A549 (cell line): ENCODE data around the gene CCDC78. TPM values are rescaled to one million over a fixed set of nuclear protein-coding genes. Genes with fewer than 3 reads are reported as not detected.

Experiments
- ATAC-seq, 2 experiments: fragments of 200-7000 bp in 1 of 2; fragments of >200 bp in 1 of 2; cut with Nextera tagmentation in 1 of 2; cut with Tn5 transposase in 1 of 2; 3 replicates each; pipeline versions ENCODE4 v1.8.0 to v1.9.1; 2018 to 2020; ENCODE audit warnings: mild to moderate bottlenecking in 1 of 2, moderate library complexity in 1 of 2
- CTCF ChIA-PET: fragments of 300-600 bp; sonication (Branson Sonifier 250); formaldehyde crosslinking; extraction: SDS; loops from one replicate; lab custom pipeline; 2021; ENCODE audit warnings: antibody characterized with exemption, inconsistent platforms; lab: Yijun Ruan, JAX
- POLR2A ChIA-PET: fragments of 350-600 bp; formaldehyde crosslinking; extraction: SDS; loops from one replicate; lab custom pipeline; 2021; ENCODE audit warnings: antibody characterized with exemption, inconsistent platforms; lab: Yijun Ruan, JAX
- DNase-seq, 2 experiments: peaks; one replicate each; pipeline versions ENCODE4 v3.0.0 to v3.0.0-alpha.2; 2011 to 2016; ENCODE audit warnings: low read depth in 1 of 2, low spot score in 1 of 2
- FAIRE-seq: peaks from 2 replicates; lab custom pipeline; 2011; peaks lifted over from hg19 to GRCh38; lab: Jason Lieb, UNC
- H3K27ac ChIP-seq, 2 experiments: fragments of >200 bp; sonication (Bioruptor Twin); formaldehyde crosslinking; 3 replicates each; pipeline ENCODE4 v1.5.1; 2016 to 2017
- H3K4me1 ChIP-seq: fragments of >200 bp; sonication (Bioruptor Twin); formaldehyde crosslinking; 3 replicates; pipeline ENCODE4 v1.6.1; 2016
- H3K4me2 ChIP-seq: fragments of >200 bp; sonication (Bioruptor Twin); formaldehyde crosslinking; 3 replicates; pipeline ENCODE4 v1.6.1; 2016
- H3K4me3 ChIP-seq: fragments of >200 bp; sonication (Bioruptor Twin); formaldehyde crosslinking; 3 replicates; pipeline ENCODE4 v1.5.1; 2016
- H3K9me3 ChIP-seq: fragments of >200 bp; sonication (Bioruptor Twin); formaldehyde crosslinking; 3 replicates; pipeline ENCODE4 v1.6.1; 2016
- CBX8 ChIP-seq: fragments of 200-600 bp; sonication (generic); IDR thresholded peaks from 2 replicates; pipeline ENCODE4 v1.6.1; 2016
- CHD2 ChIP-seq: fragments of 150-350 bp; IDR thresholded peaks from 2 replicates; pipeline ENCODE4 v1.6.1; 2014; ENCODE audit warnings: low read length; ENCODE audit not compliant: partially characterized antibody
- CHD4 ChIP-seq: fragments of 200-600 bp; sonication (generic); IDR thresholded peaks from 2 replicates; pipeline ENCODE4 v1.6.1; 2016; ENCODE audit warnings: antibody characterized with exemption, mild to moderate bottlenecking, borderline replicate concordance
- FOSL2 ChIP-seq, 2 experiments: fragments of 450-650 bp in 1 of 2; fragments of >200 bp in 1 of 2; sonication (Bioruptor Twin) in 1 of 2; formaldehyde crosslinking; IDR thresholded peaks; 2 replicates each; pipeline versions ENCODE4 v1.5.0 to v1.6.1; 2016 to 2020; ENCODE audit warnings: mild to moderate bottlenecking in 1 of 2, moderate library complexity in 1 of 2
- GATA3 ChIP-seq: IDR thresholded peaks from 2 replicates; pipeline ENCODE4 v1.6.1; 2012; ENCODE audit warnings: borderline replicate concordance
- HOXB13 ChIP-seq: fragments of 250-450 bp; sonication (Bioruptor Pico); IDR thresholded peaks from 2 replicates; pipeline ENCODE4 v1.5.0; 2020; ENCODE audit warnings: low read depth, mild to moderate bottlenecking, moderate library complexity
- JUN ChIP-seq, 2 experiments: fragments of >200 bp; sonication (Bioruptor Twin); formaldehyde crosslinking; IDR thresholded peaks; 2 replicates in 1 of 2; 3 replicates in 1 of 2; pipeline ENCODE4 v1.6.1; 2016 to 2017
- JUNB ChIP-seq: fragments of >200 bp; sonication (Bioruptor Twin); formaldehyde crosslinking; IDR thresholded peaks from 2 replicates; pipeline ENCODE4 v1.6.1; 2016
- KDM1A ChIP-seq: fragments of 200-600 bp; sonication (generic); IDR thresholded peaks from 2 replicates; pipeline ENCODE4 v1.6.1; 2016; ENCODE audit warnings: low read depth, mild to moderate bottlenecking
- KDM5A ChIP-seq: fragments of 200-600 bp; sonication (generic); IDR thresholded peaks from 2 replicates; pipeline ENCODE4 v1.6.1; 2016; ENCODE audit warnings: antibody characterized with exemption, mild to moderate bottlenecking
- MYC ChIP-seq: IDR thresholded peaks from 2 replicates; pipeline ENCODE4 v1.6.1; 2012; ENCODE audit warnings: mild to moderate bottlenecking, inconsistent platforms, low read length, improper control_type of control experiment, borderline replicate concordance
- POLR2AphosphoS2 ChIP-seq: conservative IDR thresholded peaks from 2 replicates; pipeline ENCODE4 v1.6.1; 2012; ENCODE audit warnings: low read length, improper control_type of control experiment, inconsistent platforms
- RAD21 ChIP-seq, 2 experiments: fragments of >200 bp in 1 of 2; sonication (Bioruptor Twin) in 1 of 2; formaldehyde crosslinking in 1 of 2; IDR thresholded peaks in 1 of 2; conservative IDR thresholded peaks in 1 of 2; 2 replicates in 1 of 2; 3 replicates in 1 of 2; pipeline ENCODE4 v1.6.1; 2012 to 2018; ENCODE audit warnings: inconsistent platforms in 1 of 2
- RFX5 ChIP-seq: fragments of 450-650 bp; IDR thresholded peaks from 2 replicates; pipeline ENCODE4 v1.7.1; 2014; ENCODE audit warnings: antibody characterized with exemption, mild to moderate bottlenecking, moderate library complexity
- ZFP36 ChIP-seq: fragments of 450-650 bp; IDR thresholded peaks from 2 replicates; pipeline ENCODE4 v1.6.1; 2014; ENCODE audit warnings: borderline replicate concordance; ENCODE audit not compliant: partially characterized antibody
- WGBS: methylation state at CpG from one replicate; pipeline ENCODE4 v1.1.6; 2017; ENCODE audit errors: missing lambda C conversion rate; 5-methylcytosine and 5-hydroxymethylcytosine counted together
- polyA plus RNA-seq, 4 experiments: library from polyadenylated mRNA; depleted of rRNA in 3 of 4; stranded (reverse); fragments of >200 nt; fragmentation: RNase III in 1 of 4; extraction: RNeasy Plus Mini Kit Qiagen cat#74134 plus additional on column Dnase treatment in 1 of 4; gene quantifications; 2 replicates in 3 of 4; 3 replicates in 1 of 4; pipeline ENCODE4 v1.2.3, GENCODE V29; 2011 to 2017
- TF ChIP-seq, protein P1 (sequence below): fragments of 200-600 bp; sonication (generic); IDR thresholded peaks from 2 replicates; pipeline ENCODE4 v1.6.1; 2016; ENCODE audit warnings: antibody characterized with exemption, mild to moderate bottlenecking, moderate library complexity
- TF ChIP-seq, protein P2 (sequence below): fragments of 250-450 bp; sonication (Bioruptor Pico); IDR thresholded peaks from 2 replicates; pipeline ENCODE4 v1.5.0; 2020; ENCODE audit warnings: low read depth, mild to moderate bottlenecking, moderate library complexity
- TF ChIP-seq, protein P3 (sequence below): fragments of >200 bp; sonication (Bioruptor Twin); formaldehyde crosslinking; IDR thresholded peaks from 3 replicates; pipeline ENCODE4 v1.5.1; 2016
- TF ChIP-seq, protein P4 (sequence below): IDR thresholded peaks from 2 replicates; pipeline ENCODE4 v1.6.1; 2012

CCDC78 gene
- polyA plus RNA-seq, 2 of the 4 experiments (the other 2 are of a cell fraction) = 1.1 to 4.7 TPM

DNA sequence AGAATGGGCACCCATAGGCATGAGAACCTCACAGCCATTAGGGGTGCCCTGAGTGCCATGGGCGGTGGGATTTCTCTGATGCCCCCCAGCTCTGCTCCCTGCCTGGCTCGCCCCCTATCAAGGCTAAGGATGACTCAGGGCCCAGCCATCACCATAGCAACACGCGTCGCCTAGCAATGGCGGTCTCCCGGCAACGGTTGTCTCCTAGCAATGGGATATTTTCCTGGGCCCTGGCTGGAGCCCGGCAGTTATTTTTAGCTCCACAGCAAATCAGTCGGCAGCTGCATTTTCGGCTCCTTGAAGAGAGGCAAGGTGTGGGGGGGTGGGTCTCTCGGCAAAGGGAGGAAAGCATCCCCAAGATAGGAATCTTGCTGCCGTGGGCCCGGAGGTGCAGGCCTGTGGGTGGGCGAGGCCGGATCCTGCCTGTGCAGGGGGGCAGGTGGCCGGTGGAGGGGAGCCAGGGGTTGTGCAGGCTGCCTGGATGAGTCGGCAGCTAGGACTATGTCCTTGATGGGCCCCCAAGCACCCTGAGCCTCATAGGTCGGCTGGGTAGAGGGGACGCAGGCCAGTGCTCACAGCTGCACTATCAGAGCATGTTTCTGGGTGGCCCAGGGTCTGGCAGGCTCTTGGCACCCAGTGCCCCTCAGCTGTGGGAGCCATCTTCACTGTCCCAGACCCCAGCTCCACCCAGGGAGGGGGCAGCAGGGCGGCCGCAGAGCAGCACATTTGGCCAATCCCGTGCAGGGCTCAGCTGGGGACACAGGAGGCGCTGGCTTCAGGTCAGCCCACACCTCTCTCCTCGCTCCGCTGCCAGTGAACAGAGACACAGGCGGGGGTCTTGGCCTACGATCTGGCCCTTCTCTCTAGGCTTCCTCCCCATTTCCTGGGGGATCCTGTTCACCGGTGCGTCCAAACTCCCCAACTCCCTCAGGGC, 16.4 kb downstream of the CCDC78 start:
- POLR2A ChIA-PET = interaction anchor here (0.6 to 1.5 kb wide), 4 partner anchors 10 to 1312 kb away, joined by 3 to 7 read pairs (median 4); partner anchors contain the start of gene WDR24
- ATAC-seq (peak; percentile 2 to 7; a peak in 4 of 6 replicates), FAIRE-seq (no peak), DNase-seq (peak in 1 of 2 experiments; percentile 83)
- peak; percentile 78 for TF ChIP-seq RFX5
- TF ChIP-seq FOSL2 (IDR thresholded peaks at IDR 0.05) = no peak
- peak; percentile 69 for TF ChIP-seq FOSL2 (CRISPR knock-in tag; IDR thresholded peaks at IDR 0.05)
- no peak for TF ChIP-seq KDM1A
- H3K4me3 ChIP-seq = no peak overlapping the region
- peak overlapping the region; percentile 40; the same call in 2 of the 3 replicates for H3K4me2 ChIP-seq
- peak overlapping the region; percentile 25 to 99; a peak in 5 of 6 replicates for H3K27ac ChIP-seq
- CTCF ChIA-PET = interaction anchor here (0.8 to 25.1 kb wide), 13 partner anchors 8 to 391 kb away, joined by 3 to 656 read pairs (median 8); partner anchors contain the start of genes ANTKMT, CCDC78, CHTF18 and CIAO3
- 45% methylated on average over 26 of the region's 30 CpGs for WGBS
- peaks cover 71% of the 10 kb centered on the region for H3K4me1 ChIP-seq
- no peaks in the 10 kb centered on the region for H3K9me3 ChIP-seq

DNA sequence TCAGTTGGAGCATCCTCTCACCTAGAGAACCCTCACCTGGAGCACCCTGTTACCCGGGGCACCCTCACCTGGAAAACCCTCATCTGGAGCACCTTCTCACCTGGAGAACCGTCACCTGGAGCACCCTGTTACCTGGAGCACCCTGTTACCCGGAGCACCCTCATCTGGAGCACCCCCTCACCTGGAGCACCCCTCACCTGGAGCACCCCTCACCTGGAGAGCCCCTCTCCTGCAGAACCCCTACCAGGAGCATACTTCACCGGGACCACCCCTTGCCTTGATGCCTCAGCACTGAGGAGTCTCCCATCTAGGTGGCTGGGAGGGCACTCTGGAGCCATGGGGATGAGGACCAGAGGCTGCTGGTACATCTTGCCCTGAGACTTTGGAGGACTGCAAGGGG, 17.3 kb downstream of the CCDC78 start:
- POLR2A ChIA-PET = interaction anchor here (1.5 to 2.0 kb wide), 2 partner anchors 11 to 13 kb away, joined by 5 to 7 read pairs; no protein-coding TSS in a partner anchor
- Histone ChIP-seq H3K9me3 (no peaks in the 10 kb centered on the region), H3K4me2 (no peak overlapping the region), H3K27ac (no peak overlapping the region)
- no peak for DNase-seq
- 57% methylated on average over 3 of the region's 4 CpGs for WGBS
- TF ChIP-seq, protein P1, sequence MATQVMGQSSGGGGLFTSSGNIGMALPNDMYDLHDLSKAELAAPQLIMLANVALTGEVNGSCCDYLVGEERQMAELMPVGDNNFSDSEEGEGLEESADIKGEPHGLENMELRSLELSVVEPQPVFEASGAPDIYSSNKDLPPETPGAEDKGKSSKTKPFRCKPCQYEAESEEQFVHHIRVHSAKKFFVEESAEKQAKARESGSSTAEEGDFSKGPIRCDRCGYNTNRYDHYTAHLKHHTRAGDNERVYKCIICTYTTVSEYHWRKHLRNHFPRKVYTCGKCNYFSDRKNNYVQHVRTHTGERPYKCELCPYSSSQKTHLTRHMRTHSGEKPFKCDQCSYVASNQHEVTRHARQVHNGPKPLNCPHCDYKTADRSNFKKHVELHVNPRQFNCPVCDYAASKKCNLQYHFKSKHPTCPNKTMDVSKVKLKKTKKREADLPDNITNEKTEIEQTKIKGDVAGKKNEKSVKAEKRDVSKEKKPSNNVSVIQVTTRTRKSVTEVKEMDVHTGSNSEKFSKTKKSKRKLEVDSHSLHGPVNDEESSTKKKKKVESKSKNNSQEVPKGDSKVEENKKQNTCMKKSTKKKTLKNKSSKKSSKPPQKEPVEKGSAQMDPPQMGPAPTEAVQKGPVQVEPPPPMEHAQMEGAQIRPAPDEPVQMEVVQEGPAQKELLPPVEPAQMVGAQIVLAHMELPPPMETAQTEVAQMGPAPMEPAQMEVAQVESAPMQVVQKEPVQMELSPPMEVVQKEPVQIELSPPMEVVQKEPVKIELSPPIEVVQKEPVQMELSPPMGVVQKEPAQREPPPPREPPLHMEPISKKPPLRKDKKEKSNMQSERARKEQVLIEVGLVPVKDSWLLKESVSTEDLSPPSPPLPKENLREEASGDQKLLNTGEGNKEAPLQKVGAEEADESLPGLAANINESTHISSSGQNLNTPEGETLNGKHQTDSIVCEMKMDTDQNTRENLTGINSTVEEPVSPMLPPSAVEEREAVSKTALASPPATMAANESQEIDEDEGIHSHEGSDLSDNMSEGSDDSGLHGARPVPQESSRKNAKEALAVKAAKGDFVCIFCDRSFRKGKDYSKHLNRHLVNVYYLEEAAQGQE = no peak
- TF ChIP-seq POLR2AphosphoS2 (no peak), ZFP36 (no peak), CBX8 (no peak), HOXB13 (no peak), JUNB (no peak)
- TF ChIP-seq, all 56 proteins: peak for 0
- peaks cover 65% of the 10 kb centered on the region for H3K4me1 ChIP-seq
- no peak for FAIRE-seq
- CTCF ChIA-PET = interaction anchor here (0.9 to 25.1 kb wide), 6 partner anchors 11 to 347 kb away, joined by 3 to 656 read pairs (median 8); partner anchors contain the start of genes ANTKMT, CCDC78, CHTF18 and CIAO3
- no peak overlapping the region for H3K4me3 ChIP-seq
- ATAC-seq = no peak

DNA sequence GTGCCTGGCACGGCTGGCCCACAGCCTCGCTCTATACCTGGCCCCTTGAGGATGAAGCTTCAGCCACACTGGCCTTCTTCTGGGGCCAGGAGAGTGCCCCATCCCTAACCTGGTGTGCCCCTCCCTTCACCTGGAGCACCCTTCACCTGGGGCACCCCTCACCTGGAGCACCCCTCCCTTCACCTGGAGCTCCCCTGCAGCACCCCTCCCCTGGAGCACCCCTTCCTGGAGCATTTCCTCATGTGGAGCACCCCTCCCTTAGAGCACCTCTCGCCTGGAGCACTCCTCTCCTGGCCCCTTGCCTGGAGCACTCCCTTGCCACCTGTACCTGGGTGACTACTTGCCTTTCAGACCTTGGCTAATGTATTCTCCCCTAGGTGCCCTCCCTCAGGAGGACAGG, 18.2 kb downstream of the CCDC78 start:
- H3K27ac ChIP-seq = no peak overlapping the region; a peak in 1 of 6 replicates
- DNase-seq (no peak), ATAC-seq (no peak), FAIRE-seq (no peak)
- 48% methylated on average over 3 of the region's 3 CpGs for WGBS
- ChIA-PET POLR2A (interaction anchor here (2.0 kb wide), 1 partner anchor 12 kb away, joined by 5 read pairs; no protein-coding TSS in a partner anchor), CTCF (interaction anchor here (0.8 to 25.1 kb wide), 6 partner anchors 8 to 78 kb away, joined by 3 to 656 read pairs (median 10); partner anchors contain the start of genes ANTKMT, CCDC78, CHTF18 and CIAO3)
- H3K4me1 ChIP-seq = peaks cover 56% of the 10 kb centered on the region
- H3K9me3 ChIP-seq = no peaks in the 10 kb centered on the region
- no peak overlapping the region for H3K4me3 ChIP-seq
- TF ChIP-seq, protein P2, sequence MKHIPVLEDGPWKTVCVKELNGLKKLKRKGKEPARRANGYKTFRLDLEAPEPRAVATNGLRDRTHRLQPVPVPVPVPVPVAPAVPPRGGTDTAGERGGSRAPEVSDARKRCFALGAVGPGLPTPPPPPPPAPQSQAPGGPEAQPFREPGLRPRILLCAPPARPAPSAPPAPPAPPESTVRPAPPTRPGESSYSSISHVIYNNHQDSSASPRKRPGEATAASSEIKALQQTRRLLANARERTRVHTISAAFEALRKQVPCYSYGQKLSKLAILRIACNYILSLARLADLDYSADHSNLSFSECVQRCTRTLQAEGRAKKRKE (CRISPR knock-in tag) = no peak
- no peak for TF ChIP-seq CHD2
- no peak for TF ChIP-seq CBX8
- TF ChIP-seq, protein P3, sequence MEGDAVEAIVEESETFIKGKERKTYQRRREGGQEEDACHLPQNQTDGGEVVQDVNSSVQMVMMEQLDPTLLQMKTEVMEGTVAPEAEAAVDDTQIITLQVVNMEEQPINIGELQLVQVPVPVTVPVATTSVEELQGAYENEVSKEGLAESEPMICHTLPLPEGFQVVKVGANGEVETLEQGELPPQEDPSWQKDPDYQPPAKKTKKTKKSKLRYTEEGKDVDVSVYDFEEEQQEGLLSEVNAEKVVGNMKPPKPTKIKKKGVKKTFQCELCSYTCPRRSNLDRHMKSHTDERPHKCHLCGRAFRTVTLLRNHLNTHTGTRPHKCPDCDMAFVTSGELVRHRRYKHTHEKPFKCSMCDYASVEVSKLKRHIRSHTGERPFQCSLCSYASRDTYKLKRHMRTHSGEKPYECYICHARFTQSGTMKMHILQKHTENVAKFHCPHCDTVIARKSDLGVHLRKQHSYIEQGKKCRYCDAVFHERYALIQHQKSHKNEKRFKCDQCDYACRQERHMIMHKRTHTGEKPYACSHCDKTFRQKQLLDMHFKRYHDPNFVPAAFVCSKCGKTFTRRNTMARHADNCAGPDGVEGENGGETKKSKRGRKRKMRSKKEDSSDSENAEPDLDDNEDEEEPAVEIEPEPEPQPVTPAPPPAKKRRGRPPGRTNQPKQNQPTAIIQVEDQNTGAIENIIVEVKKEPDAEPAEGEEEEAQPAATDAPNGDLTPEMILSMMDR = no peak
- no peak for TF ChIP-seq MYC
- no peak for TF ChIP-seq HOXB13
- TF ChIP-seq, protein P4, sequence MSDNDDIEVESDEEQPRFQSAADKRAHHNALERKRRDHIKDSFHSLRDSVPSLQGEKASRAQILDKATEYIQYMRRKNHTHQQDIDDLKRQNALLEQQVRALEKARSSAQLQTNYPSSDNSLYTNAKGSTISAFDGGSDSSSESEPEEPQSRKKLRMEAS = no peak
- no peak for TF ChIP-seq CHD4
- TF ChIP-seq RAD21 (conservative IDR thresholded peaks at IDR 0.05 in 1 of 2, IDR thresholded peaks at IDR 0.05 in 1 of 2) = no peak
- TF ChIP-seq KDM5A = no peak
- no peak for TF ChIP-seq JUN (IDR thresholded peaks at IDR 0.05)
- no peak for TF ChIP-seq GATA3
- TF ChIP-seq, protein P1 = no peak
- H3K4me2 ChIP-seq = no peak overlapping the region
